ENCODE results near the gene SCMH1.
"Not testable (repeated sequence)": the region's sequence is repeated elsewhere in the genome, so short reads cannot be mapped to it uniquely, and the experiment has no call there.

Gene SCMH1

GRCh38 chr1:41152622-41153044 lies 89.5 kb downstream of the SCMH1 start:
- DNase-seq (ENCODE audit: low read depth), result peak; percentile 97

- DNase-seq (ENCODE audit: low read depth), result peak; percentile 41
Measured at GRCh38 chr1:41151846-41152245, 90.3 kb downstream of the SCMH1 start.

- no peak for DNase-seq (ENCODE audit: low read depth)
Measured at GRCh38 chr1:41149570-41149969, 92.5 kb downstream of the SCMH1 start.

GRCh38 chr1:41144285-41144684 lies 97.8 kb downstream of the SCMH1 start:
- no peak for DNase-seq (ENCODE audit: low read depth)

- DNase-seq (ENCODE audit: low read depth), result no peak
Measured at GRCh38 chr1:41138549-41138948, 103.6 kb downstream of the SCMH1 start.

- no peak for DNase-seq (ENCODE audit: low read depth)
Measured at GRCh38 chr1:41135196-41135947, 106.7 kb downstream of the SCMH1 start.

GRCh38 chr1:41134325-41134724 lies 107.8 kb downstream of the SCMH1 start:
- not testable (repeated sequence) for DNase-seq (ENCODE audit: low read depth)

GRCh38 chr1:41122851-41123518 lies 119.1 kb downstream of the SCMH1 start:
- peak; percentile 88 for DNase-seq (ENCODE audit: low read depth)

- no peak for DNase-seq (ENCODE audit: low read depth)
Measured at GRCh38 chr1:41122148-41122547, 120.0 kb downstream of the SCMH1 start.

- no peak for DNase-seq (ENCODE audit: low read depth)
Measured at GRCh38 chr1:41118645-41119044, 123.5 kb downstream of the SCMH1 start.

GRCh38 chr1:41117241-41117640 lies 124.9 kb downstream of the SCMH1 start:
- DNase-seq (ENCODE audit: low read depth), result not testable (repeated sequence)

GRCh38 chr1:41110736-41111135 lies 131.4 kb downstream of the SCMH1 start:
- no peak for DNase-seq (ENCODE audit: low read depth)

GRCh38 chr1:41110286-41110685 lies 131.8 kb downstream of the SCMH1 start:
- DNase-seq (ENCODE audit: low read depth), result no peak

- peak; percentile 91 for DNase-seq (ENCODE audit: low read depth)
Measured at GRCh38 chr1:41109310-41110197, 132.6 kb downstream of the SCMH1 start.

GRCh38 chr1:41108696-41109275 lies 133.3 kb downstream of the SCMH1 start:
- DNase-seq (ENCODE audit: low read depth), result peak; percentile 20

GRCh38 chr1:41103766-41104165 lies 138.3 kb downstream of the SCMH1 start:
- DNase-seq (ENCODE audit: low read depth), result no peak

GRCh38 chr1:41102653-41103052 lies 139.5 kb downstream of the SCMH1 start:
- peak; percentile 24 for DNase-seq (ENCODE audit: low read depth)

GRCh38 chr1:41101950-41102607 lies 140.0 kb downstream of the SCMH1 start:
- peak; percentile 99 for DNase-seq (ENCODE audit: low read depth)

- DNase-seq (ENCODE audit: low read depth), result peak; percentile 24
Measured at GRCh38 chr1:41101076-41101475, 141.0 kb downstream of the SCMH1 start.

- DNase-seq (ENCODE audit: low read depth), result no peak
Measured at GRCh38 chr1:41100170-41100569, 141.9 kb downstream of the SCMH1 start.

GRCh38 chr1:41098730-41099460 lies 143.2 kb downstream of the SCMH1 start:
- no peak for DNase-seq (ENCODE audit: low read depth)
